IMR-90 (cell line): ENCODE results near the gene RAB34. TPM values are rescaled to one million over a fixed set of nuclear protein-coding genes. Genes with fewer than 3 reads are reported as not detected.

Source experiments
- ATAC-seq: fragments of 200-7000 bp; cut with Tn5 transposase; 2 replicates; pipeline ENCODE4 v1.9.1; 2020; ENCODE audit warnings: low read depth, mild to moderate bottlenecking, moderate library complexity
- BruUV-seq: library from RNA; stranded (reverse); fragments of 400-500 nt; replicated peaks from 2 replicates; lab custom pipeline; 2021; lab: Mats Ljungman, UMichigan
- CTCF ChIA-PET: fragments of 300-600 bp; formaldehyde crosslinking; extraction: SDS; loops from one replicate; lab custom pipeline; 2021; ENCODE audit warnings: antibody characterized with exemption; lab: Yijun Ruan, JAX
- POLR2A ChIA-PET: fragments of 300-600 bp; sonication (Branson Sonifier 250); formaldehyde crosslinking; loops from one replicate; lab custom pipeline; 2022; ENCODE audit warnings: antibody characterized with exemption; ENCODE audit not compliant: unreplicated experiment; lab: Charles Lee
- DNase-seq: peaks from one replicate; pipeline ENCODE4 v3.0.0; 2013
- H2AFZ ChIP-seq: replicated peaks from 2 replicates; pipeline ENCODE3; 2013; ENCODE audit warnings: low read length, mild to moderate bottlenecking; ENCODE audit not compliant: poor library complexity
- H2AK5ac ChIP-seq: 2 replicates; pipeline ENCODE4 v1.6.1; 2013; ENCODE audit warnings: low read depth, low read length, inconsistent platforms
- H2AK9ac ChIP-seq: replicated peaks from 2 replicates; pipeline ENCODE3; 2013; ENCODE audit warnings: mild to moderate bottlenecking, low read depth, low read length, moderate library complexity; ENCODE audit not compliant: poor library complexity
- H2BK120ac ChIP-seq: 2 replicates; pipeline ENCODE4 v1.6.1; 2013; ENCODE audit warnings: low read depth, low read length, inconsistent platforms
- H2BK15ac ChIP-seq: 3 replicates; pipeline ENCODE4 v1.6.1; 2013; ENCODE audit warnings: low read depth, low read length, inconsistent platforms
- H2BK20ac ChIP-seq: 2 replicates; pipeline ENCODE4 v1.6.1; 2013; ENCODE audit warnings: low read depth, mild to moderate bottlenecking, inconsistent platforms, low read length, moderate library complexity
- H2BK5ac ChIP-seq: 2 replicates; pipeline ENCODE4 v1.6.1; 2013; ENCODE audit warnings: mild to moderate bottlenecking, low read depth, low read length, inconsistent platforms; ENCODE audit not compliant: poor library complexity, severe bottlenecking
- H3K14ac ChIP-seq: replicated peaks from 2 replicates; pipeline ENCODE4 v1.6.1; 2013; ENCODE audit warnings: low read depth, low read length, inconsistent platforms
- H3K18ac ChIP-seq: 2 replicates; pipeline ENCODE4 v1.6.1; 2013; ENCODE audit warnings: low read depth, low read length, control low read depth
- H3K23ac ChIP-seq: 2 replicates; pipeline ENCODE4 v1.6.1; 2013; ENCODE audit warnings: low read depth, low read length, inconsistent platforms
- H3K27ac ChIP-seq: 2 replicates; pipeline ENCODE4 v1.5.1; 2013; ENCODE audit warnings: mild to moderate bottlenecking, control low read depth, low read length; ENCODE audit not compliant: insufficient read depth
- H3K27me3 ChIP-seq: 2 replicates; pipeline ENCODE4 v1.6.1; 2013; ENCODE audit warnings: low read length; ENCODE audit not compliant: control insufficient read depth, insufficient read depth
- H3K36me3 ChIP-seq: 2 replicates; pipeline ENCODE4 v1.6.1; 2013; ENCODE audit warnings: low read length, mixed read lengths; ENCODE audit not compliant: control insufficient read depth, insufficient read depth
- H3K4ac ChIP-seq: 2 replicates; pipeline ENCODE4 v1.6.1; 2013; ENCODE audit warnings: low read depth, low read length, inconsistent platforms
- H3K4me1 ChIP-seq: 2 replicates; pipeline ENCODE4 v1.6.1; 2013; ENCODE audit warnings: low read length, mixed read lengths; ENCODE audit not compliant: control insufficient read depth, insufficient read depth
- H3K4me2 ChIP-seq: 2 replicates; pipeline ENCODE4 v1.6.1; 2013; ENCODE audit warnings: low read depth, mild to moderate bottlenecking, control low read depth, low read length, moderate library complexity
- H3K4me3 ChIP-seq: 2 replicates; pipeline ENCODE4 v1.5.1; 2013; ENCODE audit warnings: low read depth, mild to moderate bottlenecking, control low read depth, low read length, moderate library complexity; ENCODE audit not compliant: insufficient read depth
- H3K56ac ChIP-seq: 2 replicates; pipeline ENCODE4 v1.6.1; 2013; ENCODE audit warnings: low read length, inconsistent platforms; ENCODE audit not compliant: insufficient read depth; ENCODE audit errors: extremely low read depth
- H3K79me1 ChIP-seq, 2 experiments: 2 replicates each; pipeline ENCODE4 v1.6.1; 2013; ENCODE audit warnings: low read length in 2 of 2, inconsistent platforms in 1 of 2, low read depth in 1 of 2
- H3K9ac ChIP-seq: 2 replicates; pipeline ENCODE4 v1.6.1; 2013; ENCODE audit warnings: low read depth, low read length, control low read depth
- H3K9me1 ChIP-seq: 2 replicates; pipeline ENCODE4 v1.6.1; 2013; ENCODE audit warnings: low read length, inconsistent platforms; ENCODE audit not compliant: insufficient read depth
- H3K9me3 ChIP-seq: 2 replicates; pipeline ENCODE4 v1.6.1; 2013; ENCODE audit warnings: low read length; ENCODE audit not compliant: control insufficient read depth, insufficient read depth
- H4K20me1 ChIP-seq: 2 replicates; pipeline ENCODE4 v1.6.1; 2013; ENCODE audit warnings: low read length, inconsistent platforms; ENCODE audit not compliant: insufficient read depth
- H4K5ac ChIP-seq: 2 replicates; pipeline ENCODE4 v1.6.1; 2013; ENCODE audit warnings: mild to moderate bottlenecking, low read depth, low read length, control low read depth
- H4K8ac ChIP-seq, 2 experiments: 2 replicates each; pipeline ENCODE4 v1.6.1; 2013; ENCODE audit warnings: low read depth in 2 of 2, low read length in 2 of 2, control low read depth in 1 of 2, inconsistent platforms in 1 of 2
- H4K91ac ChIP-seq: 2 replicates; pipeline ENCODE4 v1.6.1; 2013; ENCODE audit warnings: low read depth, low read length, inconsistent platforms; ENCODE audit not compliant: insufficient read depth
- BHLHE40 ChIP-seq: fragments of 150-350 bp; IDR thresholded peaks from 2 replicates; pipeline ENCODE4 v1.6.1; 2016; ENCODE audit warnings: mild to moderate bottlenecking, low read depth, low read length
- CEBPB ChIP-seq: IDR thresholded peaks from 2 replicates; pipeline ENCODE4 v1.6.1; 2012; ENCODE audit warnings: low read depth, low read length, improper control_type of control experiment
- CHD1 ChIP-seq: IDR thresholded peaks from 2 replicates; pipeline ENCODE4 v1.6.1; 2012; ENCODE audit warnings: low read depth, low read length, improper control_type of control experiment
- FOS ChIP-seq: fragments of 150-350 bp; IDR thresholded peaks from 2 replicates; pipeline ENCODE4 v1.6.1; 2016; ENCODE audit warnings: low read depth, low read length
- MAFK ChIP-seq: IDR thresholded peaks from 2 replicates; pipeline ENCODE4 v1.6.1; 2012; ENCODE audit warnings: low read depth, low read length, improper control_type of control experiment
- MAZ ChIP-seq: IDR thresholded peaks from 2 replicates; pipeline ENCODE4 v1.6.1; 2012; ENCODE audit warnings: low read depth, mild to moderate bottlenecking, low read length, improper control_type of control experiment, moderate library complexity, borderline replicate concordance
- MXI1 ChIP-seq: IDR thresholded peaks from 2 replicates; pipeline ENCODE4 v1.6.1; 2012; ENCODE audit warnings: low read depth, mild to moderate bottlenecking, low read length, moderate library complexity, borderline replicate concordance
- NFE2L2 ChIP-seq: fragments of 150-350 bp; IDR thresholded peaks from 2 replicates; pipeline ENCODE4 v1.6.1; 2016; ENCODE audit warnings: low read depth, mild to moderate bottlenecking, low read length
- POLR2A ChIP-seq: IDR thresholded peaks from 2 replicates; pipeline ENCODE4 v1.6.1; 2012; ENCODE audit warnings: mild to moderate bottlenecking, low read depth, low read length
- RAD21 ChIP-seq: IDR thresholded peaks from 2 replicates; pipeline ENCODE4 v1.6.1; 2012; ENCODE audit warnings: low read length, improper control_type of control experiment
- RFX5 ChIP-seq: IDR thresholded peaks from 2 replicates; pipeline ENCODE4 v1.8.0; 2012; ENCODE audit warnings: low read depth, mild to moderate bottlenecking, low read length, moderate library complexity
- SMC3 ChIP-seq: fragments of 150-350 bp; IDR thresholded peaks from 2 replicates; pipeline ENCODE4 v1.6.1; 2016; ENCODE audit warnings: low read depth, mild to moderate bottlenecking, antibody characterized with exemption, low read length, moderate library complexity
- WGBS, 2 experiments: methylation state at CpG; one replicate each; pipeline versions ENCODE4 v1.1.5 to v1.1.7; 2013; ENCODE audit warnings: missing lambda C conversion rate in 2 of 2; ENCODE audit not compliant: insufficient read length in 1 of 2; ENCODE audit errors: extremely low coverage in 2 of 2; 5-methylcytosine and 5-hydroxymethylcytosine counted together
- dilution Hi-C: fragments of 300-500 bp; cut with HindIII; formaldehyde crosslinking; loops from one replicate; pipeline ENCODE4 v1.14.3; 2018; ENCODE audit warnings: low sequenced_read_pairs; ENCODE audit not compliant: unreplicated experiment
- in situ Hi-C: fragments of 300-500 bp; cut with MboI; formaldehyde crosslinking; loops from 3 replicates; pipeline ENCODE4 v1.14.3; 2019; ENCODE audit warnings: low sequenced_read_pairs, inconsistent platforms, mixed read lengths
- intact Hi-C: fragments of 100-400 bp; cut with micrococcal nuclease; formaldehyde crosslinking; loops from 2 replicates; pipeline ENCODE4 v1.10.0; 2022
- polyA plus RNA-seq, 3 experiments: library from polyadenylated mRNA; depleted of rRNA; stranded (reverse); fragments of >200 nt; gene quantifications; 2 replicates each; pipeline ENCODE4 v1.2.3, GENCODE V29; 2012; ENCODE audit warnings: low replicate concordance in 1 of 3
- total RNA-seq: library from RNA; depleted of rRNA; stranded (reverse); fragments of >200 nt; gene quantifications from 2 replicates; pipeline ENCODE4 v1.2.3, GENCODE V29; 2012
- TF ChIP-seq, protein P1 (sequence below): fragments of 150-350 bp; IDR thresholded peaks from 2 replicates; pipeline ENCODE4 v1.6.1; 2017; ENCODE audit warnings: mild to moderate bottlenecking, antibody characterized with exemption, low read length, low read depth
- TF ChIP-seq, protein P2 (sequence below): fragments of 150-350 bp; IDR thresholded peaks from 2 replicates; pipeline ENCODE4 v1.6.1; 2016; ENCODE audit warnings: low read depth, mild to moderate bottlenecking, low read length, moderate library complexity, borderline replicate concordance

The RAB34 gene
- total and polyA plus RNA-seq, 2 of the 4 experiments (the other 2 are of a cell fraction): 351 to 387 TPM

DNA sequence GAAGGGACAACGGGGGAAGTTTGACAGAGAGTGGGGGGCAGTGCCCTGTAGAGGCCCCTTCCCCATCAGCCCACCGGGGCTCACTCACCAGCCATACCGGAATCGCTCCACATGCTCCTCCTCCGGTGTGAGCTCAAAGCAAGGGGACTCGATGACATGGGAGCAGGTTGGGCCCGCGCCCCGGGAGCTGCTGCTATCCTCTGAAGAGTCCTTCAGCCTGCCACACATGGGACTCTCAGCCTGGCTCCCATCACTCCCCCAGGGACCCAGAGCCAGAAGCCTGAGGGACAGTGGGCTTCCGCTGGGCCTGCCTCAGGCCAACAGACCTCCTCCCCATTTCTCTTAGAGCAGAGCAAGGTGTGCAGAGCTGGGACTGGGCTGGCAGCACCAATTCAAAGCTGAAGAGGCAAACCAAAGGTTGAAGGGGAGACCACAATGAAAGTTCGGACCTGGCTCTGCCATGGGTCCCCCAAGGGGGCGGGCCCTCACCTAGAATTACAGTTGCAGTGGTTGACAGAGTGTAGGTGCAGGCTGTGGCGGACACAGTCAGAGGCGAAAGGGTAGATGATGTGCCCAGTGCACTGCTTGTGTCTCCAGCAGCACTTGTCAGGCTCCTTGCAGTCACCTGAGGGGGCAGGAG, 13.3 kb downstream of the RAB34 start:
- dilution Hi-C loops (no loop called here), in situ Hi-C loops (no loop called here), intact Hi-C loops (no loop called here)
- Histone ChIP-seq H3K9me3 (no peaks in the 10 kb centered on the region), H3K4me1 (no peaks in the 10 kb centered on the region), H3K4me3 (no peak overlapping the region), H2BK5ac (no peak overlapping the region), H3K27me3 (no peaks in the 10 kb centered on the region), H3K23ac (no peak overlapping the region), H3K14ac (no peak overlapping the region), H3K4ac (no peak overlapping the region), H3K9ac (no peak overlapping the region), H3K18ac (no peak overlapping the region), H3K36me3 (peaks cover 64% of the 10 kb centered on the region), H3K56ac (no peak overlapping the region), H3K9me1 (peaks cover 4% of the 10 kb centered on the region; the same call in 1 of the 2 replicates), H4K91ac (no peak overlapping the region), H2BK120ac (no peak overlapping the region), H2AFZ (no peak overlapping the region), H4K5ac (no peak overlapping the region), H2BK15ac (no peak overlapping the region), H4K20me1 (no peaks in the 10 kb centered on the region; the same call in 1 of the 2 replicates), H2AK5ac (no peak overlapping the region), H2AK9ac (no peak overlapping the region), H3K27ac (no peak overlapping the region), H3K4me2 (no peak overlapping the region), H4K8ac (no peak overlapping the region), H3K79me1 (peaks cover 0 to 2% of the 10 kb centered on the region in 2 experiments; a peak in 2 of 4 replicates), H2BK20ac (no peak overlapping the region)
- ChIA-PET CTCF (no interaction called here), POLR2A (no interaction called here)
- TF ChIP-seq RFX5: no peak
- TF ChIP-seq, protein P1, sequence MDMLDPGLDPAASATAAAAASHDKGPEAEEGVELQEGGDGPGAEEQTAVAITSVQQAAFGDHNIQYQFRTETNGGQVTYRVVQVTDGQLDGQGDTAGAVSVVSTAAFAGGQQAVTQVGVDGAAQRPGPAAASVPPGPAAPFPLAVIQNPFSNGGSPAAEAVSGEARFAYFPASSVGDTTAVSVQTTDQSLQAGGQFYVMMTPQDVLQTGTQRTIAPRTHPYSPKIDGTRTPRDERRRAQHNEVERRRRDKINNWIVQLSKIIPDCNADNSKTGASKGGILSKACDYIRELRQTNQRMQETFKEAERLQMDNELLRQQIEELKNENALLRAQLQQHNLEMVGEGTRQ: no peak
- no peak for TF ChIP-seq SMC3
- no peak for TF ChIP-seq MXI1
- no peak for TF ChIP-seq RAD21
- TF ChIP-seq BHLHE40: no peak
- no peak for TF ChIP-seq CEBPB
- TF ChIP-seq, protein P2, sequence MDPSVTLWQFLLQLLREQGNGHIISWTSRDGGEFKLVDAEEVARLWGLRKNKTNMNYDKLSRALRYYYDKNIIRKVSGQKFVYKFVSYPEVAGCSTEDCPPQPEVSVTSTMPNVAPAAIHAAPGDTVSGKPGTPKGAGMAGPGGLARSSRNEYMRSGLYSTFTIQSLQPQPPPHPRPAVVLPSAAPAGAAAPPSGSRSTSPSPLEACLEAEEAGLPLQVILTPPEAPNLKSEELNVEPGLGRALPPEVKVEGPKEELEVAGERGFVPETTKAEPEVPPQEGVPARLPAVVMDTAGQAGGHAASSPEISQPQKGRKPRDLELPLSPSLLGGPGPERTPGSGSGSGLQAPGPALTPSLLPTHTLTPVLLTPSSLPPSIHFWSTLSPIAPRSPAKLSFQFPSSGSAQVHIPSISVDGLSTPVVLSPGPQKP: no peak
- no peak for TF ChIP-seq MAZ
- TF ChIP-seq FOS: no peak
- TF ChIP-seq MAFK: no peak
- no peak for TF ChIP-seq POLR2A
- TF ChIP-seq NFE2L2: no peak
- no peak for TF ChIP-seq CHD1
- WGBS, 2 experiments: 100% methylated on average over 4 of the region's 14 CpGs; no CpG with 5 or more reads in 1 of the 2 experiments
- ATAC-seq (no peak), DNase-seq (no peak)
- BruUV-seq: no TSS peak
